Hepatocyte (in vitro differentiated cells): ENCODE measurements around the gene NUP37.

ENCODE experiments used
- CTCF ChIP-seq: fragments of 200-600 bp; sonication (generic); IDR thresholded peaks from 2 replicates; pipeline ENCODE4 v1.5.1; 2016; ENCODE audit warnings: antibody characterized with exemption, mild to moderate bottlenecking; ENCODE audit not compliant: poor library complexity
- EZH2 ChIP-seq: fragments of 200-600 bp; sonication (generic); IDR thresholded peaks from 2 replicates; pipeline ENCODE4 v1.6.1; 2016; ENCODE audit warnings: antibody characterized with exemption, mild to moderate bottlenecking, borderline replicate concordance

GRCh38 chr12:102096855-102097254, 23.1 kb downstream of the NUP37 start:
- TF ChIP-seq CTCF, result no peak
- no peak for TF ChIP-seq EZH2
